Upper lobe of right lung (tissue), 1 donor: ENCODE measurements around the gene TMPRSS4. TPM values are rescaled to one million over a fixed set of nuclear protein-coding genes. Genes with fewer than 3 reads are reported as not detected.

Experiments
- ATAC-seq: fragments of 200-7000 bp; cut with Tn5 transposase; one replicate; pipeline ENCODE4 v1.9.1; 2020; ENCODE audit warnings: mild to moderate bottlenecking, moderate library complexity
- DNase-seq: peaks from one replicate; pipeline ENCODE4 v3.0.0-alpha.2; 2020
- H3K27ac ChIP-seq: fragments of 200-600 bp; one replicate; pipeline ENCODE4 v1.8.0; 2022
- H3K27me3 ChIP-seq: fragments of 200-600 bp; one replicate; pipeline ENCODE4 v1.8.0; 2022; ENCODE audit warnings: mild to moderate bottlenecking
- H3K36me3 ChIP-seq: fragments of 200-600 bp; one replicate; pipeline ENCODE4 v1.8.0; 2022
- H3K4me1 ChIP-seq: fragments of 200-600 bp; one replicate; pipeline ENCODE4 v1.8.0; 2022
- H3K4me3 ChIP-seq: fragments of 200-600 bp; one replicate; pipeline ENCODE4 v1.8.0; 2022; ENCODE audit warnings: mild to moderate bottlenecking
- H3K9me3 ChIP-seq: fragments of 200-600 bp; one replicate; pipeline ENCODE4 v1.8.0; 2022
- intact Hi-C: fragments of 100-400 bp; cut with DNase I; formaldehyde crosslinking; loops from one replicate; pipeline ENCODE4 v1.11.0; 2022
- total RNA-seq: library from RNA; stranded (reverse); fragmentation: NEBNext Ultra II Directional; extraction: Animal tissue kit (Norgen Biotek cat#: 25700); gene quantifications from one replicate; pipeline ENCODE4 v1.2.1, GENCODE V29; 2021
- TF ChIP-seq, protein P1 (sequence below): fragments of 200-600 bp; IDR thresholded peaks from one replicate; pipeline ENCODE4 v1.8.0; 2022; ENCODE audit warnings: antibody characterized with exemption
- donor health status: DM: no; HTN: yes; CAD: no; lungs with severe emphysema.

The TMPRSS4 gene
- total RNA-seq, 1 donor from 2014 or later = 3.0 TPM

DNA sequence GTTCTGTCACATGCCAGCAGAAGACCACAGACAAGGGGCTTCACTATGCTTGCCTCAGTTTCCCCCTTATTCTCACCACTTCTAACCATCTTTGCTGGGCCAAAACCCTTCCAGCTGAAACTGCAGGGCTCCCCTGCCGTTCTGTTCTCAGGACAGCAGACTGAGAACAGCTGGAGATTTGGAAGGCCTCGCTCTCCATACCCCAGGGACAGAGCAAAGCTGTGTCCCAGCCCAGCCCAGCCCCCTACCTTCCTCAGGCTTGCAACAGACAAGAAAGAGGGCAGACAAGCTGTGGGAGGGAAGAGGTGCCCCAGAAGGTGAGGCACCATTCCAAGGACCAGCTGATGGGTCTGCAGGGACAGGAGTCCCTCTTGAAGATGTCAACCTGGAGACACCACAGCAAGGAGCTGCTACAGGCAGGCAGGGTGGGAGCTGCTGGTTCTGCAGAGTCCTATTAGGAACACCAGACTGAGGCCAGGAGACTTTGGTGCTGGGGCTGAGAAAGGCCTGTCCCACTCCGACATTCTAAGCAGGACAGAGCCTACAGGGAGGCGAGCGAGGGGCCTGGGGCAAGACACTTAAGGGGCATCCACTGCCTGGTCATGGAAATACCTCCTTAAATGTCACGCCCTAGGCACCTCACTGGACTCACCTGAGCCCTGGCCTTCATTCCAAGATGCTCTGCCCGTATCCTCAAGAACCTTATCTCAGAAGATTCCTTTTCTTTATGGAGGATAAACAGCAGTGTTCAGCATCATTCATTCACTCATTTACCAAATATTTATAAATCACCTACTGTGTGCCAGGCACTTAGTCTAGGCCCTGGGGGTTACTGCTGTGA, 92.6 kb downstream of the TMPRSS4 start:
- Histone ChIP-seq H3K36me3 (no peaks in the 10 kb centered on the region), H3K4me1 (peaks cover 4% of the 10 kb centered on the region), H3K4me3 (no peak overlapping the region), H3K27me3 (no peaks in the 10 kb centered on the region), H3K9me3 (no peaks in the 10 kb centered on the region), H3K27ac (no peak overlapping the region)
- DNase-seq (no peak), ATAC-seq (no peak)
- intact Hi-C loops = no loop called here
- TF ChIP-seq, protein P1, sequence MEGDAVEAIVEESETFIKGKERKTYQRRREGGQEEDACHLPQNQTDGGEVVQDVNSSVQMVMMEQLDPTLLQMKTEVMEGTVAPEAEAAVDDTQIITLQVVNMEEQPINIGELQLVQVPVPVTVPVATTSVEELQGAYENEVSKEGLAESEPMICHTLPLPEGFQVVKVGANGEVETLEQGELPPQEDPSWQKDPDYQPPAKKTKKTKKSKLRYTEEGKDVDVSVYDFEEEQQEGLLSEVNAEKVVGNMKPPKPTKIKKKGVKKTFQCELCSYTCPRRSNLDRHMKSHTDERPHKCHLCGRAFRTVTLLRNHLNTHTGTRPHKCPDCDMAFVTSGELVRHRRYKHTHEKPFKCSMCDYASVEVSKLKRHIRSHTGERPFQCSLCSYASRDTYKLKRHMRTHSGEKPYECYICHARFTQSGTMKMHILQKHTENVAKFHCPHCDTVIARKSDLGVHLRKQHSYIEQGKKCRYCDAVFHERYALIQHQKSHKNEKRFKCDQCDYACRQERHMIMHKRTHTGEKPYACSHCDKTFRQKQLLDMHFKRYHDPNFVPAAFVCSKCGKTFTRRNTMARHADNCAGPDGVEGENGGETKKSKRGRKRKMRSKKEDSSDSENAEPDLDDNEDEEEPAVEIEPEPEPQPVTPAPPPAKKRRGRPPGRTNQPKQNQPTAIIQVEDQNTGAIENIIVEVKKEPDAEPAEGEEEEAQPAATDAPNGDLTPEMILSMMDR = no peak

DNA sequence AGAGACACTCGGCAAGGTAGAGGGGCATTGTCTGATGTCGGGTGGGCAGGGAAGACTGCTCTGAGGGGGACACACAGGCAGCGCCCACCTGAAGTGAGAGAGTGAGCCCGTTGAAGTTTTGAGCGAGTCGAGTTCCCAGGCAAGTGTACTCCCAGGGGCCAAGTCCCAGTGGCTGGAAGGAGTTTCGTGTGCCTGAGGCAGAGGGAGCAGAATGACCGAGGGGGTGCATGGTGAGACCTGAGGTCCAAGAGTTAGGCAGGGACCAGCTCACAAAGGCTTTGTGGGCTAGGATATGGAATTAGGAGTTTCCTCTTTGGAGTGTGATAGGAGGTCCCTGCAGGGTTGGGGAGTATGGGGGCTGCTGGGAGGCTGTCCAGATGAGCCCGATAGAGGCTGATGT, 93.4 kb downstream of the TMPRSS4 start:
- Histone ChIP-seq H3K4me3 (no peak overlapping the region), H3K9me3 (no peaks in the 10 kb centered on the region), H3K27ac (no peak overlapping the region), H3K27me3 (no peaks in the 10 kb centered on the region), H3K4me1 (peaks cover 10% of the 10 kb centered on the region), H3K36me3 (no peaks in the 10 kb centered on the region)
- ATAC-seq (no peak), DNase-seq (no peak)
- intact Hi-C loops = no loop called here
- TF ChIP-seq, protein P1 = no peak

DNA sequence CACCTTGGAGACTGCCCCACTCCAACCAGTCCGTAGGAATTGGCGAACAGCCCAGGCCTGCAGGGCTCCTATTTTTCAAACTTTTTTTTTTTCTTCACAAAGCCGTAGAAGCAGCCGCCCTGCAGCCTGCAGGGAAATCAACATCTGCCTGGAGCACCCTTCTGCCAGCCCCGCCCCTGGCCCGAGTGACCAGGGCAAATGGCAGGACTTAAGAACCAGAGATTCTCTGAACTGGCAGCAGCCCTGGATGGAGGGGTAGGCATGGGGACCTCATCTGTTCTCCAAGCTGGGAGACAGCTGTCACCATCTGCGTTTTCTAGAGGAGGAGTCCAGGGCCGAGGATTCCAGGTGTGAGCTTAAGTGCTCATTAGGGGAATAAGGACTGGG, 94.0 kb downstream of the TMPRSS4 start:
- H3K36me3 ChIP-seq = no peaks in the 10 kb centered on the region
- DNase-seq (no peak), ATAC-seq (no peak)
- H3K9me3 ChIP-seq = no peaks in the 10 kb centered on the region
- intact Hi-C loops = no loop called here
- TF ChIP-seq, protein P1 = no peak
- no peaks in the 10 kb centered on the region for H3K27me3 ChIP-seq
- H3K27ac ChIP-seq = no peak overlapping the region
- peaks cover 13% of the 10 kb centered on the region for H3K4me1 ChIP-seq
- no peak overlapping the region for H3K4me3 ChIP-seq

Other genes with a start within 250 kb of the TMPRSS4 start
- 59.0 TPM for gene FXYD6, start 200.4 kb upstream of the TMPRSS4 start, total RNA-seq
- gene TMPRSS13, start 147.7 kb upstream of the TMPRSS4 start, total RNA-seq = 9.9 TPM
- 33.8 TPM for gene IL10RA, start 90.7 kb upstream of the TMPRSS4 start, total RNA-seq
- not detected for gene SMIM35, start 9.9 kb downstream of the TMPRSS4 start, total RNA-seq
- 7.2 TPM for gene SCN4B, start 75.7 kb downstream of the TMPRSS4 start, total RNA-seq
- gene SCN2B, start 99.6 kb downstream of the TMPRSS4 start, total RNA-seq = 2.5 TPM
- 87.9 TPM for gene JAML, start 147.9 kb downstream of the TMPRSS4 start, total RNA-seq
- gene MPZL3, start 175.3 kb downstream of the TMPRSS4 start, total RNA-seq = 11.8 TPM
- gene MPZL2, start 187.2 kb downstream of the TMPRSS4 start, total RNA-seq = 119 TPM
- gene CD3E, start 227.7 kb downstream of the TMPRSS4 start, total RNA-seq = 14.5 TPM